Thyroid gland (tissue), 4 donors: Measurements from ENCODE around the gene OTOG. TPM values are rescaled to one million over a fixed set of nuclear protein-coding genes. Genes with fewer than 3 reads are reported as not detected.
A peak's percentile ranks its signal among the peaks of the same experiment; 100 is the strongest.

ENCODE experiments used
- DNase-seq, 2 donors: peaks; one replicate each; pipeline ENCODE4 v3.0.0-alpha.2; 2019
- H3K27ac ChIP-seq, 3 donors: fragments of 200-600 bp; sonication (generic); 1 replicate in 2 of 3; 2 replicates in 1 of 3; pipeline ENCODE4 v1.5.1; 2016 to 2019; ENCODE audit warnings: mild to moderate bottlenecking in 1 of 3, moderate library complexity in 1 of 3
- H3K27me3 ChIP-seq: fragments of 200-600 bp; sonication (generic); one replicate; pipeline ENCODE4 v1.5.1; 2019
- H3K36me3 ChIP-seq, 2 donors: fragments of 200-600 bp; sonication (generic); one replicate each; pipeline ENCODE4 v1.5.1; 2016 to 2019
- H3K4me1 ChIP-seq, 2 donors: fragments of 200-600 bp; sonication (generic); one replicate each; pipeline ENCODE4 v1.5.1; 2017 to 2019
- H3K4me3 ChIP-seq, 3 donors: fragments of 200-600 bp; sonication (generic); replicated peaks in 1 of 3; 1 replicate in 2 of 3; 2 replicates in 1 of 3; pipeline ENCODE4 v1.5.1; 2016; ENCODE audit warnings: mild to moderate bottlenecking in 1 of 3
- H3K9me3 ChIP-seq: fragments of 200-600 bp; sonication (generic); one replicate; pipeline ENCODE4 v1.5.1; 2017
- CTCF ChIP-seq, 6 experiments: fragments of 200-600 bp in 3 of 6; fragments of 450-650 bp in 3 of 6; sonication (generic) in 3 of 6; IDR thresholded peaks; one replicate each; pipeline ENCODE4 v1.5.1; 2016 to 2019; ENCODE audit warnings: antibody characterized with exemption in 6 of 6, mild to moderate bottlenecking in 2 of 6, inconsistent platforms in 1 of 6, moderate library complexity in 1 of 6
- POLR2A ChIP-seq, 2 donors: fragments of 450-650 bp; IDR thresholded peaks; one replicate each; pipeline ENCODE4 v1.6.1; 2017; ENCODE audit warnings: antibody characterized with exemption in 2 of 2, mild to moderate bottlenecking in 2 of 2, moderate library complexity in 1 of 2
- WGBS, 2 donors: methylation state at CpG; one replicate each; pipeline ENCODE4 v1.1.5; 2017; 5-methylcytosine and 5-hydroxymethylcytosine counted together
- intact Hi-C: fragments of 100-400 bp; cut with DNase I; formaldehyde crosslinking; loops from one replicate; pipeline ENCODE4 v1.15.1; 2023
- total RNA-seq, 4 donors: library from RNA; depleted of rRNA; stranded (reverse); fragments of >200 nt; gene quantifications; one replicate each; pipeline ENCODE4 v1.2.3, GENCODE V29; 2016

The OTOG gene
- total RNA-seq, 4 donors from 2014 or later: not detected

GRCh38 chr11:17550450-17551346 is 3.6 kb downstream of the OTOG start:
- WGBS, 2 donors: 71 to 80% methylated on average over 12 of the region's 12 CpGs
- TF ChIP-seq CTCF (IDR thresholded peaks at IDR 0.05): no peak
- TF ChIP-seq POLR2A (IDR thresholded peaks at IDR 0.05): no peak
- DNase-seq: peak in 1 of 2 donors; percentile 0
- no peaks in the 10 kb centered on the region for H3K4me1 ChIP-seq
- H3K27ac ChIP-seq: no peak overlapping the region
- H3K27me3 ChIP-seq: no peaks in the 10 kb centered on the region
- intact Hi-C loops: no loop called here
- H3K4me3 ChIP-seq: no peak overlapping the region
- no peaks in the 10 kb centered on the region for H3K9me3 ChIP-seq
- H3K36me3 ChIP-seq: no peaks in the 10 kb centered on the region

DNA sequence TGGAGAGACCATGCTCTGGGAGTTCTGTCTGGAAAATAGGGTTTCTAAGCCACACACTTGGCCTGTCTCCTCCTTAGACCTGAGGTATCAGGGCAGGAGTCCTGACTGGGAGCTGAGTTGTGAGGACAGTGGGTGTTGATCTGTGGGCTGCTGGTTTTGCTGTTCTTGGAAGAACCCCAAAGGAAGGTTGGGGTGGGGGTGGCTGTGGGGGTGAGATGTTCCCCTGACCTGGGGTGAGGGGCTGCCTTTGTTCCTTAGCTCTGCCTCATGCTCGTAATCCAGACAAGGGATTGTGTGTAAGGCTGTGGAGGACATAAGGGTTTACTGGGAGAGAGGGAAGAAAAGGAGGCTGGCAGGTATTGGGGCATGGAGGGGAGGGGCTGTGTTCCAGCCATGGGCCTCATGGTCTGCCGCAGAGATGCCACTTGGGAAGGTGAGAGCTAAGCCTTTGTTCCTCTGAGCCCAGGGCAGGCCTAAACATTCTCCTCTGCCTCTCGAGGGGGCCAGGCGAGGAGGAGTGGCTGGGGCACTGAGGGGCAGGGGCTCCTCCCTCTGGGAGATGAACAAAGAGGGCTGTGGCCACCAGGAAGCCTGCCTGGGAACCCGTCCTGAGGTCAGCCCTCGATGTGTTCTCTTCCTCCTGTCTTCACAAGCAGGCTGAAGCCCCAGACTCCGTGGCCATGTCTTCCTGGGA is 4.4 kb downstream of the OTOG start:
- Histone ChIP-seq H3K9me3 (no peaks in the 10 kb centered on the region), H3K4me1 (no peaks in the 10 kb centered on the region)
- WGBS, 2 donors: 66 to 72% methylated on average over 4 to 6 of the region's 7 CpGs

DNA sequence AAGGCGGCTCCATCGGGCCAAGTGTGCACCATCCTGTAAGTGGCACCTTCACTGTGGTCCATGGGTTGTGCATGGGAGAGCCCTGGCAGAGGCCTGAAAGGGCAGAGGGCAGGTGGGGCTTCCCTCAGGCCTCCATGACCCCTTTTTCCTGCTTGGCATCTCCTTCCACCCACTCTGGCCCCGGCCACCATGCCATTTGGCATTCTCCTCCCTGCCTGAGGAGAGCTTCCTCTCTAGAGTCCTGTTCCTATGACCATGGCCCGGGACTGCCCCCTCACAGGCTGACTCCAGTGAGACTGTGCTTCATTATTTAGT is 4.9 kb downstream of the OTOG start:
- no peaks in the 10 kb centered on the region for H3K4me1 ChIP-seq
- 84 to 90% methylated on average over 2 to 4 of the region's 4 CpGs for WGBS, 2 donors
- intact Hi-C loops: no loop called here
- H3K9me3 ChIP-seq: no peaks in the 10 kb centered on the region
- no peak overlapping the region for H3K4me3 ChIP-seq
- no peaks in the 10 kb centered on the region for H3K36me3 ChIP-seq
- H3K27me3 ChIP-seq: no peaks in the 10 kb centered on the region
- H3K27ac ChIP-seq: no peak overlapping the region
- no peak for TF ChIP-seq CTCF (IDR thresholded peaks at IDR 0.05)
- TF ChIP-seq POLR2A (IDR thresholded peaks at IDR 0.05): no peak
- no peak for DNase-seq

More for the DNA sequence above, 4.4 kb downstream of the OTOG start:
- H3K27me3 ChIP-seq: no peaks in the 10 kb centered on the region
- no peaks in the 10 kb centered on the region for H3K36me3 ChIP-seq
- no peak overlapping the region for H3K27ac ChIP-seq
- H3K4me3 ChIP-seq: no peak overlapping the region
- no peak for DNase-seq
- TF ChIP-seq POLR2A (IDR thresholded peaks at IDR 0.05): no peak
- no peak for TF ChIP-seq CTCF (IDR thresholded peaks at IDR 0.05)
- intact Hi-C loops: no loop called here

DNA sequence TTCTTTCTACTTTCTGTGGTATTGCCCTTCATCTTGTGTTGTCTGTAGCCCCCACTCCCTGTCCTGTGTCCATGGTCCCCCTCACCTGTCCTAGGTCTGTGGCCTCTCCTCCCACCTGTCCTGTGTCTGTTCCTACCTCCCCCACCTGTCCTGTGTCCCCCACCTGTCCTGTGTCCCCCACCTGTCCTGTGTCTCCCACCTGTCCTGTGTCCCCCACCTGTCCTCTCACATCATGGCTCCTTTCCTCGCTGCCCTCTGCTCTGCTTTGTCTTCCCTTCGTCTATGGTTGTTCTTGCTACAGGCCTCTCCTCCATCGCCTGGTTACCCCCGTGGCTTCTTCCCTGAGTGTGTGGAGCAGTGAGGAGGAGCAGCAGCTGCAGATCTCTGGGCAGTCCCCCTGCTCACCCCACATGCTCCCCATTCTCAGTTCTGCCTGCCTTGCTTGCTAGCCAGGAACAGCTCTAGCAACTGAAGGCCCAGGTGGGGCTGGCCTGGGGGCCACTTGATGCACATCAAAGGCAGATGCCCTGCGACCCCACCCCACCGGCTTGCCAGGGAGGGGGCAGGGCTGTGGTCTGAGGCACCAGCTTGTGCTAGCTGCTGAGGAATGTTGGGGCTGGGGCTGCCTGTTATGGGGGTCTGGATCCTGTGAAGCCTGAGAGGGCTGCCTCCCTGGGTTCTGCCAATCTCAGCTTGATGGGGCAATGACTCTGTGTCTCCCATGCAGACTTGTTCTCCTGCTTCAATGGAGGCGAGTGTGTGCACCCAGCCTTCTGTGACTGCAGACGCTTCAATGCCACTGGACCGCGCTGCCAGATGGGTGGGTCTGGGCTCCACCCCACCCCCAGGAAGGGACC is 5.6 kb downstream of the OTOG start:
- TF ChIP-seq POLR2A (IDR thresholded peaks at IDR 0.05) (no peak), CTCF (IDR thresholded peaks at IDR 0.05) (no peak)
- no peak for DNase-seq
- WGBS, 2 donors: 78 to 92% methylated on average over 4 to 9 of the region's 10 CpGs

More for the DNA sequence above, 5.6 kb downstream of the OTOG start:
- no peaks in the 10 kb centered on the region for H3K9me3 ChIP-seq
- no peak overlapping the region for H3K4me3 ChIP-seq
- no peaks in the 10 kb centered on the region for H3K27me3 ChIP-seq
- H3K27ac ChIP-seq: no peak overlapping the region
- no peaks in the 10 kb centered on the region for H3K4me1 ChIP-seq
- no peaks in the 10 kb centered on the region for H3K36me3 ChIP-seq
- intact Hi-C loops: no loop called here
